ENCODE measurements around the gene RMDN2. TPM values are rescaled to one million over a fixed set of nuclear protein-coding genes. Genes with fewer than 3 reads are reported as not detected.
"Not testable (repeated sequence)": the region's sequence is repeated elsewhere in the genome, so short reads cannot be mapped to it uniquely, and the experiment has no call there.

RMDN2 gene
- polyA plus RNA-seq, 1 donor (not counting 4 experiments of a cell fraction or from before 2014, with no cell fraction given) = 9.3 TPM

- H4K20me1 ChIP-seq (ENCODE audit: control insufficient read depth, extremely low read depth, insufficient read depth, low read length) = no peaks in the 10 kb centered on the region
- H2AFZ ChIP-seq (ENCODE audit: control insufficient read depth, low read length) = no peak overlapping the region
- dilution Hi-C loops (cut with MboI; ENCODE audit: extremely low pct_ligation_motif_present, low sequenced_read_pairs) = loop anchor here (25.0 kb wide), 1 partner anchor 290 kb away; no protein-coding TSS in a partner anchor
- FAIRE-seq (no peak), DNase-seq (ENCODE audit: low read depth, low spot score) (no peak)
- H3K27ac ChIP-seq (ENCODE audit: control insufficient read depth, insufficient read depth, low read length) = no peak overlapping the region
- no peak overlapping the region for H3K9ac ChIP-seq (ENCODE audit: control insufficient read depth, extremely low read depth, insufficient read depth, low read length)
- H3K4me2 ChIP-seq (ENCODE audit: control insufficient read depth, extremely low read depth, insufficient read depth, low read depth, low read length) = no peak overlapping the region
- H3K36me3 ChIP-seq (ENCODE audit: control insufficient read depth in 2 of 2, extremely low read depth in 1 of 2, insufficient read depth in 2 of 2, low read length in 2 of 2) = no peaks in the 10 kb centered on the region
- no peaks in the 10 kb centered on the region for H3K79me2 ChIP-seq (ENCODE audit: control insufficient read depth, insufficient read depth, low read length)
- no peaks in the 10 kb centered on the region for H3K9me1 ChIP-seq (ENCODE audit: control insufficient read depth, extremely low read depth, insufficient read depth, low read length)
- H3K4me3 ChIP-seq (ENCODE audit: control insufficient read depth in 2 of 3, extremely low read depth in 1 of 3, insufficient read depth in 2 of 3, low read depth in 1 of 3, low read length in 3 of 3) = no peak overlapping the region
- H3K9me3 ChIP-seq (ENCODE audit: control insufficient read depth, low read depth, low read length) = no peaks in the 10 kb centered on the region
- H3K4me1 ChIP-seq (ENCODE audit: control insufficient read depth, extremely low read depth, insufficient read depth, low read length) = no peaks in the 10 kb centered on the region
- H3K27me3 ChIP-seq (ENCODE audit: control insufficient read depth, extremely low read depth, insufficient read depth, low read length) = no peaks in the 10 kb centered on the region
- TF ChIP-seq EZH2 (IDR thresholded peaks at IDR 0.05; ENCODE audit: low read length) = no peak
- TF ChIP-seq, protein P1, sequence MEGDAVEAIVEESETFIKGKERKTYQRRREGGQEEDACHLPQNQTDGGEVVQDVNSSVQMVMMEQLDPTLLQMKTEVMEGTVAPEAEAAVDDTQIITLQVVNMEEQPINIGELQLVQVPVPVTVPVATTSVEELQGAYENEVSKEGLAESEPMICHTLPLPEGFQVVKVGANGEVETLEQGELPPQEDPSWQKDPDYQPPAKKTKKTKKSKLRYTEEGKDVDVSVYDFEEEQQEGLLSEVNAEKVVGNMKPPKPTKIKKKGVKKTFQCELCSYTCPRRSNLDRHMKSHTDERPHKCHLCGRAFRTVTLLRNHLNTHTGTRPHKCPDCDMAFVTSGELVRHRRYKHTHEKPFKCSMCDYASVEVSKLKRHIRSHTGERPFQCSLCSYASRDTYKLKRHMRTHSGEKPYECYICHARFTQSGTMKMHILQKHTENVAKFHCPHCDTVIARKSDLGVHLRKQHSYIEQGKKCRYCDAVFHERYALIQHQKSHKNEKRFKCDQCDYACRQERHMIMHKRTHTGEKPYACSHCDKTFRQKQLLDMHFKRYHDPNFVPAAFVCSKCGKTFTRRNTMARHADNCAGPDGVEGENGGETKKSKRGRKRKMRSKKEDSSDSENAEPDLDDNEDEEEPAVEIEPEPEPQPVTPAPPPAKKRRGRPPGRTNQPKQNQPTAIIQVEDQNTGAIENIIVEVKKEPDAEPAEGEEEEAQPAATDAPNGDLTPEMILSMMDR (optimal IDR thresholded peaks at IDR 0.05 in 1 of 3, IDR thresholded peaks at IDR 0.05 in 1 of 3, conservative IDR thresholded peaks at IDR 0.05 in 1 of 3; ENCODE audit: extremely low read depth in 1 of 3, insufficient read depth in 2 of 3, low read length in 3 of 3) = no peak
Observed at GRCh38 chr2:37997629-37998028, 72.5 kb downstream of the RMDN2 start.

DNA sequence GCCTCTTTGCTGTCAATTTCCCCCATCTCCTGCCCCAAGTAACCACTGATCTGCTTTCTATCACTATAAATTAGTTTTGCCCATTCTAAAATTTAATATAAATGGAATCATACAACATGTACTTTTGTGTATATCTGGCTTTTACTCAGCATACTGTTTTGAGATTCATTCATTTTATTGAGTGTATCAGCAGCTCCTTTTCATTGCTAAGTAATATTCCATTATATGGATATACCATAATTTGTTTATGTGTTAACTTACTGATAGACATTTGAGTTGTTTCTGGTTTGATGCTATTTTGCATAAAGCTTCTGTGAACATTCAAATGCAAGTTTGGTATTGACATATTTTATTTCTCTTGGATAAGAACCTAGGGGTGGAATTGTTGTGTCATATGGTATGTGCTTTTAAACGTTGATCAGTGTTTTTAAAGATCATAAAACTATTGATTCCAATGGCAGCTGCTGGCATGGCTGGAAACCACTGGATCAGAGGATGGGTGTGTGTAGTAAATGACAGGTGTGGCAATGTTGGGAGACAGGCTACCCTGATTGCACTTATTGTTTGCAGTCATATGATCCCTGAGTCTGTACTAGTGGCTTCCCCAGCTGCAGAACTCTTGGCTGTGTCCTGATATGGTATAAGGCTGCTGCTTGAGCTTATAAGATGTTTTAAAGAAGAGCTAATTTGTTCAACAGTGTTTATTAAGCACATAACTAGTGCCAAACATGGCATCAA lies 75.6 kb downstream of the RMDN2 start:
- no peaks in the 10 kb centered on the region for H4K20me1 ChIP-seq (ENCODE audit: control insufficient read depth, extremely low read depth, insufficient read depth, low read length)
- H3K9me1 ChIP-seq (ENCODE audit: control insufficient read depth, extremely low read depth, insufficient read depth, low read length) = no peaks in the 10 kb centered on the region
- DNase-seq (ENCODE audit: low read depth, low spot score) (no peak), FAIRE-seq (no peak)
- H2AFZ ChIP-seq (ENCODE audit: control insufficient read depth, low read length) = no peak overlapping the region
- no peaks in the 10 kb centered on the region for H3K9me3 ChIP-seq (ENCODE audit: control insufficient read depth, low read depth, low read length)
- no peak overlapping the region for H3K9ac ChIP-seq (ENCODE audit: control insufficient read depth, extremely low read depth, insufficient read depth, low read length)
- H3K4me3 ChIP-seq (ENCODE audit: control insufficient read depth in 2 of 3, extremely low read depth in 1 of 3, insufficient read depth in 2 of 3, low read depth in 1 of 3, low read length in 3 of 3) = no peak overlapping the region
- dilution Hi-C loops (cut with MboI; ENCODE audit: extremely low pct_ligation_motif_present, low sequenced_read_pairs) = no loop called here
- no peaks in the 10 kb centered on the region for H3K79me2 ChIP-seq (ENCODE audit: control insufficient read depth, insufficient read depth, low read length)
- no peak for TF ChIP-seq EZH2 (IDR thresholded peaks at IDR 0.05; ENCODE audit: low read length)
- TF ChIP-seq, protein P1 (optimal IDR thresholded peaks at IDR 0.05 in 1 of 3, IDR thresholded peaks at IDR 0.05 in 1 of 3, conservative IDR thresholded peaks at IDR 0.05 in 1 of 3; ENCODE audit: extremely low read depth in 1 of 3, insufficient read depth in 2 of 3, low read length in 3 of 3) = no peak
- no peak overlapping the region for H3K27ac ChIP-seq (ENCODE audit: control insufficient read depth, insufficient read depth, low read length)
- no peak overlapping the region for H3K4me2 ChIP-seq (ENCODE audit: control insufficient read depth, extremely low read depth, insufficient read depth, low read depth, low read length)
- H3K4me1 ChIP-seq (ENCODE audit: control insufficient read depth, extremely low read depth, insufficient read depth, low read length) = no peaks in the 10 kb centered on the region
- H3K27me3 ChIP-seq (ENCODE audit: control insufficient read depth, extremely low read depth, insufficient read depth, low read length) = no peaks in the 10 kb centered on the region
- H3K36me3 ChIP-seq (ENCODE audit: control insufficient read depth in 2 of 2, extremely low read depth in 1 of 2, insufficient read depth in 2 of 2, low read length in 2 of 2) = no peaks in the 10 kb centered on the region

DNA sequence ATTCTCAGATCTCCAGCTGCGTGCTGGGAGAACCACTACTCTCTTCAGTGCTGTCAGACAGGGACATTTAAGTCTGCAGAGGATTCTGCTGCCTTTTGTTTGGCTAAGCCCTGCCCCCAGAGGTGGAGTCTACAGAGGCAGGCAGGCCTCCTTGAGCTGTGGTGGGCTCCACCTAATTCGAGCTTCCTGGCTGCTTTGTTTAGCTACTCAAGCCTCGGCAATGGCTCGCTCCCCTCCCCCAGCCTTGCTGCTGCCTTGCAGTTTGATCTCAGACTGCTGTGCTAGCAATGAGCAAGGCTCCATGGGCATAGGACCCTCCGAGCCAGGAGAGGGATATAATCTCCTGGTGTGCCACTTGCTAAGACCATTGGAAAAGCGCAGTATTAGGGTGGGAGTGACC lies 85.1 kb downstream of the RMDN2 start:
- FAIRE-seq; H3K9me1 ChIP-seq (ENCODE audit: control insufficient read depth, extremely low read depth, insufficient read depth, low read length); H3K4me2 ChIP-seq (ENCODE audit: control insufficient read depth, extremely low read depth, insufficient read depth, low read depth, low read length); DNase-seq (ENCODE audit: low read depth, low spot score); H3K4me3 ChIP-seq (ENCODE audit: control insufficient read depth in 2 of 3, extremely low read depth in 1 of 3, insufficient read depth in 2 of 3, low read depth in 1 of 3, low read length in 3 of 3); H3K27me3 ChIP-seq (ENCODE audit: control insufficient read depth, extremely low read depth, insufficient read depth, low read length); H3K9me3 ChIP-seq (ENCODE audit: control insufficient read depth, low read depth, low read length); H2AFZ ChIP-seq (ENCODE audit: control insufficient read depth, low read length); H3K36me3 ChIP-seq (ENCODE audit: control insufficient read depth in 2 of 2, extremely low read depth in 1 of 2, insufficient read depth in 2 of 2, low read length in 2 of 2); H4K20me1 ChIP-seq (ENCODE audit: control insufficient read depth, extremely low read depth, insufficient read depth, low read length); H3K27ac ChIP-seq (ENCODE audit: control insufficient read depth, insufficient read depth, low read length); dilution Hi-C loops (cut with MboI; ENCODE audit: extremely low pct_ligation_motif_present, low sequenced_read_pairs); H3K4me1 ChIP-seq (ENCODE audit: control insufficient read depth, extremely low read depth, insufficient read depth, low read length); H3K79me2 ChIP-seq (ENCODE audit: control insufficient read depth, insufficient read depth, low read length); H3K9ac ChIP-seq (ENCODE audit: control insufficient read depth, extremely low read depth, insufficient read depth, low read length): not testable (repeated sequence)

Measured in keratinocyte (primary cell).